Sigmoid colon (tissue), 7 donors: ENCODE results near the gene KDM1A. TPM values are rescaled to one million over a fixed set of nuclear protein-coding genes. Genes with fewer than 3 reads are reported as not detected.
"Not testable (repeated sequence)": the region's sequence is repeated elsewhere in the genome, so short reads cannot be mapped to it uniquely, and the experiment has no call there.

Experiments used
- DNase-seq: peaks from one replicate; pipeline ENCODE4 v3.0.0-alpha.2; 2019
- H3K27ac ChIP-seq, 4 donors: fragments of 200-600 bp; sonication (generic); one replicate each; pipeline ENCODE4 v1.5.1; 2016 to 2019; ENCODE audit warnings: mild to moderate bottlenecking in 1 of 4
- H3K27me3 ChIP-seq, 3 donors: fragments of 200-600 bp; sonication (generic); one replicate each; pipeline ENCODE4 v1.5.1; 2019; ENCODE audit warnings: mild to moderate bottlenecking in 1 of 3
- H3K36me3 ChIP-seq, 4 donors: fragments of 200-600 bp; sonication (generic); one replicate each; pipeline ENCODE4 v1.5.1; 2016 to 2019
- H3K4me1 ChIP-seq, 4 donors: fragments of 200-600 bp; sonication (generic); one replicate each; pipeline ENCODE4 v1.5.1; 2017 to 2019
- H3K4me3 ChIP-seq, 4 donors: fragments of 200-600 bp; sonication (generic); one replicate each; pipeline ENCODE4 v1.5.1; 2017 to 2019; ENCODE audit warnings: mild to moderate bottlenecking in 2 of 4, moderate library complexity in 1 of 4
- H3K9me3 ChIP-seq, 4 donors: fragments of 200-600 bp in 3 of 4; sonication (generic) in 3 of 4; one replicate each; pipeline versions ENCODE4 v1.5.1 to v1.6.1; 2013 to 2019
- CTCF ChIP-seq, 4 experiments: fragments of 450-650 bp in 3 of 4; fragments of 200-600 bp in 1 of 4; IDR thresholded peaks; one replicate each; pipeline ENCODE4 v1.5.1; 2016 to 2019; ENCODE audit warnings: antibody characterized with exemption in 4 of 4, mild to moderate bottlenecking in 3 of 4, moderate library complexity in 2 of 4
- EP300 ChIP-seq, 4 donors: sonication (generic); formaldehyde crosslinking; IDR thresholded peaks; one replicate each; pipeline ENCODE4 v1.6.1; 2017; ENCODE audit warnings: antibody characterized with exemption in 4 of 4
- POLR2A ChIP-seq, 2 donors: fragments of 450-650 bp; IDR thresholded peaks; one replicate each; pipeline ENCODE4 v1.6.1; 2016; ENCODE audit warnings: antibody characterized with exemption in 2 of 2, mild to moderate bottlenecking in 2 of 2, moderate library complexity in 2 of 2
- POLR2AphosphoS5 ChIP-seq, 4 donors: sonication (generic); formaldehyde crosslinking; IDR thresholded peaks; one replicate each; pipeline ENCODE4 v1.6.1; 2017; ENCODE audit warnings: antibody characterized with exemption in 4 of 4
- WGBS, 2 donors: extraction: QIAGEN DNeasy Blood & Tissue Kit; methylation state at CpG; one replicate each; pipeline ENCODE4 v1.1.7; 2013; 5-methylcytosine and 5-hydroxymethylcytosine counted together
- intact Hi-C: fragments of 100-400 bp; cut with DNase I; formaldehyde crosslinking; loops from one replicate; pipeline ENCODE4 v1.15.1; 2023
- polyA plus RNA-seq, 3 donors: library from polyadenylated mRNA; stranded (reverse); fragments of 200-250 nt; gene quantifications; one replicate each; pipeline ENCODE4 v1.2.3, GENCODE V29; 2013
- total RNA-seq, 4 donors: library from RNA; depleted of rRNA; stranded (reverse); fragments of >200 nt; gene quantifications; one replicate each; pipeline ENCODE4 v1.1.0, GENCODE V29; 2016
- donor health status: healthy with polysubstance abuse.
- donor health status: Bipolar disorder and iron deficiency.
- donor health status: healthy.

Gene KDM1A
- total and polyA plus RNA-seq, 7 donors, result 24.0 to 58.6 (median 46.0) TPM

GRCh38 chr1:23004112-23004511, 15.2 kb upstream of the KDM1A start:
- WGBS, 2 donors, result 61 to 74% methylated on average over 3 of the region's 3 CpGs
- intact Hi-C loops, result no loop called here
- no peaks in the 10 kb centered on the region for H3K27me3 ChIP-seq
- TF ChIP-seq POLR2A (IDR thresholded peaks at IDR 0.05), result no peak
- no peak for TF ChIP-seq EP300 (IDR thresholded peaks at IDR 0.05)
- no peak for TF ChIP-seq CTCF (IDR thresholded peaks at IDR 0.05)
- TF ChIP-seq POLR2AphosphoS5 (IDR thresholded peaks at IDR 0.05), result no peak
- no peak overlapping the region for H3K27ac ChIP-seq
- H3K36me3 ChIP-seq, result no peaks in the 10 kb centered on the region
- no peak for DNase-seq
- no peaks in the 10 kb centered on the region for H3K4me1 ChIP-seq
- no peaks in the 10 kb centered on the region for H3K9me3 ChIP-seq
- no peak overlapping the region for H3K4me3 ChIP-seq

DNA sequence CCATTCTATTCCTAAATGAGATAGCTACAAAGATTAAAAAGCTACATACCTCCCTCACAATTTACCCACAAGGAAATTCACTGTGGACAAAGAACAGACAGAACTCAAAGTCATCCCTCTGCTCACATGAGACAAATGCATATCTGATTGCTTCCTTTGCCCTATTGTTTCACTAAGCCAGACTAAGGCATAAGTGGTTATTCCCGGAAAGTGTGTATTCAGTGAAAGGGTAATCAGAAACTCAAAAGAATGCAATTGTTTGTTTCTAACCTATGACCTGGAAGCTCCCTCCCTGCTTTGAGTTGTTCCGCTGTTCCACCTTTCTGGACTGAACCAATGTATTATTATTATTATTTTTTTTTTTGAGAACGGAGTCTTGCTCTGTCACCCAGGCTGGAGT, 14.5 kb upstream of the KDM1A start:
- H3K27ac ChIP-seq, H3K27me3 ChIP-seq, H3K4me3 ChIP-seq, H3K9me3 ChIP-seq, H3K36me3 ChIP-seq, H3K4me1 ChIP-seq, DNase-seq, intact Hi-C loops: not testable (repeated sequence)
- WGBS, 2 donors, result 85 to 87% methylated on average over 3 of the region's 3 CpGs

DNA sequence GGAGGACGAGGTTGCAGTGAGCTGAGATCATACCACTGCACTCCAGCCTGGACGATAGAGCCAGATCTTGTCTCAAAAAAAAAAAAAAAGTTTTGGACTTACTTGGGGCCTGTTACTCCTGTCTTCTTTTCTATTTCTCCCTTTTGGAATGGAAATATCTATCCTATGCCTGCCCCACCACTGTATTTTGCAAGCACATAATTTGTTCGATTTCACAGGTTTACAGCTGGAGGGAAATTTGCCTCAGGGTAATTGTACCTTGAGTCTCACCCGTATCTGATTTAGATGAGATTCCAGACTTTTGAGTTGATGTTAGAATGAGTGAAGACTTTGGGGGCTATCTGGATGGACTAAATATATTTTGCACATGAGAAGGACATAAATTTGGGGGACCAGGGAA, 12.2 kb upstream of the KDM1A start:
- H3K9me3 ChIP-seq, result no peaks in the 10 kb centered on the region
- no peak overlapping the region for H3K4me3 ChIP-seq
- no peaks in the 10 kb centered on the region for H3K27me3 ChIP-seq
- DNase-seq, result no peak
- TF ChIP-seq EP300 (IDR thresholded peaks at IDR 0.05), result no peak
- TF ChIP-seq POLR2AphosphoS5 (IDR thresholded peaks at IDR 0.05), result no peak
- no peak for TF ChIP-seq CTCF (IDR thresholded peaks at IDR 0.05)
- no peak for TF ChIP-seq POLR2A (IDR thresholded peaks at IDR 0.05)
- intact Hi-C loops, result no loop called here
- H3K27ac ChIP-seq, result no peak overlapping the region
- H3K4me1 ChIP-seq, result no peaks in the 10 kb centered on the region
- H3K36me3 ChIP-seq, result no peaks in the 10 kb centered on the region
- WGBS, 2 donors, result 84 to 89% methylated on average over 4 of the region's 4 CpGs

DNA sequence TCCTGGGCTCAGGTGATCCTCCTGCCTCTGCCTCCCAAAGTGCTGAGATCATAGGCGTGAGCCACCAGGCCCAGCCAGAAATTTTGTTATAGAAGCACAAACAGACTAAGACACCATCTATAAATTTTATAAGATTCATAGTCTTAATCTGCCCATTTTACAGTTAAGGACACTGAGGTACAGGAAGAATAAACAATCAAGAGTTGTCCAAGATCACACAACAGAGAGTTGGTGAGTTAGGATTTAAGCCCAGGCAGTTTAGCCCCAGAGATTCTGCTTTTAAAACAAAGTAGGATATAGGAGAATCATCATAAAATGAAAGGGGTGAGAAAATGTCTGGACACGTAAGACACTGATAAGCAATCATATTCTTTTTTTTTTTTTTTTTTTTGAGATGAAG, 10.4 kb upstream of the KDM1A start:
- no peak overlapping the region for H3K4me3 ChIP-seq
- no peak for DNase-seq
- WGBS, 2 donors, result 88 to 90% methylated on average over 2 of the region's 2 CpGs
- H3K4me1 ChIP-seq, result no peaks in the 10 kb centered on the region
- H3K9me3 ChIP-seq, result no peaks in the 10 kb centered on the region
- no peaks in the 10 kb centered on the region for H3K27me3 ChIP-seq
- TF ChIP-seq CTCF (IDR thresholded peaks at IDR 0.05), result no peak
- TF ChIP-seq EP300 (IDR thresholded peaks at IDR 0.05), result no peak
- TF ChIP-seq POLR2A (IDR thresholded peaks at IDR 0.05), result no peak
- no peak for TF ChIP-seq POLR2AphosphoS5 (IDR thresholded peaks at IDR 0.05)
- no peaks in the 10 kb centered on the region for H3K36me3 ChIP-seq
- H3K27ac ChIP-seq, result no peak overlapping the region
- intact Hi-C loops, result no loop called here

DNA sequence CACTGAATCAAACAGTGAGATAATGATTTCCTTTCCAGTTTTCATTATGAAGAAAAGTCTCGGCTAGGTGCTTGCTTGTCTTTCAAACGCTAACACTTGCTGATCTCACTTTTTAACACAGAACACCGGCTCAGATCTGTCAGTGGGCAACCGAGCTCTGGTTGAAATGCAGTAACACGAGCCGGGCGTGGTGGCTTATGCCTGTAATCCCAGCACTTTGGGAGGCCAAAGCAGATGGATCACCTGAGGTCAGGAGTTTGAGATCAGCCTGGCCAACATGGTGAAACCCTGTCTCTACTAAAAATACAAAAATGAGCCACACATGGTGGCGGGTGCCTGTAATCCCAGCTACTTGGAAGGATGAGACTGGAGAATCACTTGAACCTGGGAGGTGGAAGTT, 9.2 kb upstream of the KDM1A start:
- 88 to 90% methylated on average over 8 of the region's 8 CpGs for WGBS, 2 donors
- DNase-seq, intact Hi-C loops, H3K27ac ChIP-seq, H3K27me3 ChIP-seq, H3K4me1 ChIP-seq, H3K4me3 ChIP-seq, H3K36me3 ChIP-seq, H3K9me3 ChIP-seq: not testable (repeated sequence)

- H3K4me1 ChIP-seq, result no peaks in the 10 kb centered on the region
- TF ChIP-seq POLR2A (IDR thresholded peaks at IDR 0.05), result no peak
- TF ChIP-seq POLR2AphosphoS5 (IDR thresholded peaks at IDR 0.05), result no peak
- no peak for TF ChIP-seq EP300 (IDR thresholded peaks at IDR 0.05)
- no peak for TF ChIP-seq CTCF (IDR thresholded peaks at IDR 0.05)
- H3K27ac ChIP-seq, result no peak overlapping the region
- no peak for DNase-seq
- intact Hi-C loops, result no loop called here
- H3K27me3 ChIP-seq, result no peaks in the 10 kb centered on the region
- 84 to 89% methylated on average over 3 of the region's 3 CpGs for WGBS, 2 donors
- no peaks in the 10 kb centered on the region for H3K9me3 ChIP-seq
- no peaks in the 10 kb centered on the region for H3K36me3 ChIP-seq
- H3K4me3 ChIP-seq, result no peak overlapping the region
Measured at GRCh38 chr1:23013657-23014056, 5.6 kb upstream of the KDM1A start.
